Embryonic facial prominence (tissue), 1 donor: Measurements from ENCODE around the gene MAGI3.
A peak's percentile ranks its signal among the peaks of the same experiment; 100 is the strongest.
"Not testable (repeated sequence)": the region's sequence is repeated elsewhere in the genome, so short reads cannot be mapped to it uniquely, and the experiment has no call there.

Experiments used
- DNase-seq: peaks from one replicate; pipeline ENCODE4 v3.0.0-alpha.2; 2016; ENCODE audit errors: extremely low spot score

Gene MAGI3

GRCh38 chr1:113515498-113515897 lies 125.2 kb downstream of the MAGI3 start:
- no peak for DNase-seq

GRCh38 chr1:113517346-113517745 lies 127.0 kb downstream of the MAGI3 start:
- no peak for DNase-seq

- DNase-seq: no peak
Measured at GRCh38 chr1:113517983-113518382, 127.7 kb downstream of the MAGI3 start.

- DNase-seq: no peak
Measured at GRCh38 chr1:113519556-113519955, 129.2 kb downstream of the MAGI3 start.

- DNase-seq: no peak
Measured at GRCh38 chr1:113530021-113530420, 139.7 kb downstream of the MAGI3 start.

GRCh38 chr1:113531321-113531720 lies 141.0 kb downstream of the MAGI3 start:
- DNase-seq: no peak

GRCh38 chr1:113533061-113533460 lies 142.7 kb downstream of the MAGI3 start:
- no peak for DNase-seq

GRCh38 chr1:113534130-113534817 lies 144.0 kb downstream of the MAGI3 start:
- DNase-seq: no peak

- DNase-seq: peak; percentile 53
Measured at GRCh38 chr1:113534875-113535274, 144.6 kb downstream of the MAGI3 start.

GRCh38 chr1:113536182-113536780 lies 146.0 kb downstream of the MAGI3 start:
- no peak for DNase-seq

- no peak for DNase-seq
Measured at GRCh38 chr1:113538225-113538624, 147.9 kb downstream of the MAGI3 start.

- no peak for DNase-seq
Measured at GRCh38 chr1:113540335-113540734, 150.0 kb downstream of the MAGI3 start.

GRCh38 chr1:113541106-113541505 lies 150.8 kb downstream of the MAGI3 start:
- DNase-seq: no peak

- DNase-seq: no peak
Measured at GRCh38 chr1:113542221-113542701, 151.9 kb downstream of the MAGI3 start.

- no peak for DNase-seq
Measured at GRCh38 chr1:113543110-113543509, 152.8 kb downstream of the MAGI3 start.

- DNase-seq: no peak
Measured at GRCh38 chr1:113545210-113545609, 154.9 kb downstream of the MAGI3 start.

- DNase-seq: no peak
Measured at GRCh38 chr1:113545626-113546025, 155.3 kb downstream of the MAGI3 start.

GRCh38 chr1:113551728-113552127 lies 161.4 kb downstream of the MAGI3 start:
- no peak for DNase-seq

- DNase-seq: no peak
Measured at GRCh38 chr1:113552244-113552643, 161.9 kb downstream of the MAGI3 start.

GRCh38 chr1:113557187-113557586 lies 166.9 kb downstream of the MAGI3 start:
- no peak for DNase-seq

- DNase-seq: no peak
Measured at GRCh38 chr1:113565621-113566020, 175.3 kb downstream of the MAGI3 start.

- DNase-seq: no peak
Measured at GRCh38 chr1:113567427-113567826, 177.1 kb downstream of the MAGI3 start.

GRCh38 chr1:113575744-113576260 lies 185.5 kb downstream of the MAGI3 start:
- not testable (repeated sequence) for DNase-seq
